HG03280 (cell line): ENCODE results near the gene ADCY5.

Source experiments
- ATAC-seq: cut with Tn5 transposase; IDR thresholded peaks from one replicate; pipeline ENCODE4 v1.9.1; 2021; ENCODE audit warnings: mild to moderate bottlenecking, moderate library complexity; ENCODE audit not compliant: unreplicated experiment

The ADCY5 gene

GRCh38 chr3:123346021-123346420 is 102.9 kb downstream of the ADCY5 start:
- no peak for ATAC-seq

GRCh38 chr3:123344907-123345594 is 103.8 kb downstream of the ADCY5 start:
- ATAC-seq, result peak; percentile 4

- peak; percentile 53 for ATAC-seq
Observed at GRCh38 chr3:123344175-123344906, 104.5 kb downstream of the ADCY5 start.

- no peak for ATAC-seq
Observed at GRCh38 chr3:123343296-123344174, 105.4 kb downstream of the ADCY5 start.

GRCh38 chr3:123342631-123343080 is 106.2 kb downstream of the ADCY5 start:
- no peak for ATAC-seq

- no peak for ATAC-seq
Observed at GRCh38 chr3:123341871-123342630, 106.8 kb downstream of the ADCY5 start.

- no peak for ATAC-seq
Observed at GRCh38 chr3:123340336-123340735, 108.6 kb downstream of the ADCY5 start.

GRCh38 chr3:123339302-123339701 is 109.6 kb downstream of the ADCY5 start:
- no peak for ATAC-seq

- ATAC-seq, result no peak
Observed at GRCh38 chr3:123338620-123339061, 110.2 kb downstream of the ADCY5 start.

- no peak for ATAC-seq
Observed at GRCh38 chr3:123337948-123338619, 110.8 kb downstream of the ADCY5 start.

- no peak for ATAC-seq
Observed at GRCh38 chr3:123337226-123337625, 111.7 kb downstream of the ADCY5 start.

GRCh38 chr3:123336441-123336851 is 112.4 kb downstream of the ADCY5 start:
- no peak for ATAC-seq

- no peak for ATAC-seq
Observed at GRCh38 chr3:123336001-123336400, 112.9 kb downstream of the ADCY5 start.

GRCh38 chr3:123335007-123335670 is 113.8 kb downstream of the ADCY5 start:
- ATAC-seq, result no peak

GRCh38 chr3:123334056-123334455 is 114.8 kb downstream of the ADCY5 start:
- no peak for ATAC-seq

- no peak for ATAC-seq
Observed at GRCh38 chr3:123333401-123333800, 115.5 kb downstream of the ADCY5 start.

GRCh38 chr3:123332124-123332641 is 116.7 kb downstream of the ADCY5 start:
- no peak for ATAC-seq

GRCh38 chr3:123331651-123332050 is 117.2 kb downstream of the ADCY5 start:
- ATAC-seq, result no peak

- ATAC-seq, result no peak
Observed at GRCh38 chr3:123331006-123331405, 117.9 kb downstream of the ADCY5 start.
